AG04450 (cell line): ENCODE results near the gene MED25. TPM values are rescaled to one million over a fixed set of nuclear protein-coding genes. Genes with fewer than 3 reads are reported as not detected.

Experiments used
- CTCF ChIA-PET: fragments of 300-600, 350-600 bp; formaldehyde crosslinking; extraction: SDS; loops from one replicate; lab custom pipeline; 2022; ENCODE audit warnings: antibody characterized with exemption, inconsistent platforms; lab: Charles Lee
- POLR2A ChIA-PET: fragments of 350-600 bp; formaldehyde crosslinking; extraction: SDS; loops from one replicate; lab custom pipeline; 2021; ENCODE audit warnings: antibody characterized with exemption, inconsistent platforms; lab: Yijun Ruan, JAX
- DNase-seq: peaks from one replicate; pipeline ENCODE4 v3.0.0-alpha.2; 2011; ENCODE audit warnings: low read depth, low spot score
- H3K27ac ChIP-seq: one replicate; pipeline ENCODE4 v1.5.1; 2012; ENCODE audit warnings: low read depth, low read length, control low read depth
- H3K27me3 ChIP-seq: one replicate; pipeline ENCODE4 v1.6.0; 2012; ENCODE audit warnings: low read length; ENCODE audit not compliant: control insufficient read depth, insufficient read depth
- H3K4me3 ChIP-seq: 2 replicates; pipeline ENCODE4 v1.5.1; 2011; ENCODE audit warnings: mild to moderate bottlenecking, low read depth, low read length, control low read depth
- H3K9me3 ChIP-seq: 2 replicates; pipeline ENCODE4 v1.5.1; 2012; ENCODE audit warnings: low read length; ENCODE audit not compliant: control insufficient read depth, insufficient read depth
- polyA plus RNA-seq: library from polyadenylated mRNA; depleted of rRNA; stranded (reverse); fragments of >200 nt; gene quantifications from 2 replicates; pipeline ENCODE4 v1.2.3, GENCODE V29; 2011
- TF ChIP-seq, protein P1 (sequence below): IDR thresholded peaks from 2 replicates; pipeline ENCODE4 v1.5.1; 2011; ENCODE audit warnings: low read depth, low read length, control low read depth, inconsistent platforms

MED25 gene
- polyA plus RNA-seq, 1 experiment: 12.6 TPM

DNA sequence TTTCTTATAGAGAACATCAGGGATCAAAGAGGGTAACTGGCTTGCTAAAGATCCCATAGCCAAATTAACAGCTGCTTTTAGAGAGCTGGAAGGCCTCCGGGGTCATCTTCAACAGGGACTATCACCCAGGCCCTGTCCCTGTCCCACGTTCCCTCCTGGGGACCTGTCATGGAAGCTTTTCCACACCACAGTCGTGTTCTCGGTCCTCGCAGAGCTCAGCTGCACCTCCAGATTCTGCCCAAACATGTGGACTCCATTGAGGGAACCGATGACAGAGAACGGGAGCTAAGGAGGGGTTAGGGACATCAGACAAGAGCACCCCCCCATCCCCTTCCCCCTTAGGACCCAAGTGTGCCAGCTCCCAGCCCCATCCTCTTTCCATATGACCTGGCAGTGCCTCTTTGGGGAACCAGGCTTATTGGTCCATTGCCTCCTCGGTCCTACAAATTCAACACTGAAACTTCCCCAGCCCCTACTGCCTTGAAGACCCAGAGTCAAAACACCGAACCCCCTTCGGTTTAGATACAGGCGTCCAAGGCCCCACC is 5.6 kb upstream of the MED25 start:
- TF ChIP-seq, protein P1, sequence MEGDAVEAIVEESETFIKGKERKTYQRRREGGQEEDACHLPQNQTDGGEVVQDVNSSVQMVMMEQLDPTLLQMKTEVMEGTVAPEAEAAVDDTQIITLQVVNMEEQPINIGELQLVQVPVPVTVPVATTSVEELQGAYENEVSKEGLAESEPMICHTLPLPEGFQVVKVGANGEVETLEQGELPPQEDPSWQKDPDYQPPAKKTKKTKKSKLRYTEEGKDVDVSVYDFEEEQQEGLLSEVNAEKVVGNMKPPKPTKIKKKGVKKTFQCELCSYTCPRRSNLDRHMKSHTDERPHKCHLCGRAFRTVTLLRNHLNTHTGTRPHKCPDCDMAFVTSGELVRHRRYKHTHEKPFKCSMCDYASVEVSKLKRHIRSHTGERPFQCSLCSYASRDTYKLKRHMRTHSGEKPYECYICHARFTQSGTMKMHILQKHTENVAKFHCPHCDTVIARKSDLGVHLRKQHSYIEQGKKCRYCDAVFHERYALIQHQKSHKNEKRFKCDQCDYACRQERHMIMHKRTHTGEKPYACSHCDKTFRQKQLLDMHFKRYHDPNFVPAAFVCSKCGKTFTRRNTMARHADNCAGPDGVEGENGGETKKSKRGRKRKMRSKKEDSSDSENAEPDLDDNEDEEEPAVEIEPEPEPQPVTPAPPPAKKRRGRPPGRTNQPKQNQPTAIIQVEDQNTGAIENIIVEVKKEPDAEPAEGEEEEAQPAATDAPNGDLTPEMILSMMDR: no peak
- CTCF ChIA-PET: interaction anchor here (1.1 to 1.4 kb wide), 3 partner anchors 8 to 131 kb away, joined by 3 to 4 read pairs (median 3); partner anchors contain the start of gene PTOV1
- H3K9me3 ChIP-seq: no peaks in the 10 kb centered on the region; the same call in 1 of the 2 replicates
- H3K27ac ChIP-seq: peak overlapping the region; percentile 95
- no peak for DNase-seq
- H3K27me3 ChIP-seq: no peaks in the 10 kb centered on the region
- POLR2A ChIA-PET: interaction anchor here (0.6 to 1.3 kb wide), 3 partner anchors 38 to 55 kb away, joined by 3 to 5 read pairs (median 3); partner anchors contain the start of gene PTOV1
- H3K4me3 ChIP-seq: peak overlapping the region; percentile 90

DNA sequence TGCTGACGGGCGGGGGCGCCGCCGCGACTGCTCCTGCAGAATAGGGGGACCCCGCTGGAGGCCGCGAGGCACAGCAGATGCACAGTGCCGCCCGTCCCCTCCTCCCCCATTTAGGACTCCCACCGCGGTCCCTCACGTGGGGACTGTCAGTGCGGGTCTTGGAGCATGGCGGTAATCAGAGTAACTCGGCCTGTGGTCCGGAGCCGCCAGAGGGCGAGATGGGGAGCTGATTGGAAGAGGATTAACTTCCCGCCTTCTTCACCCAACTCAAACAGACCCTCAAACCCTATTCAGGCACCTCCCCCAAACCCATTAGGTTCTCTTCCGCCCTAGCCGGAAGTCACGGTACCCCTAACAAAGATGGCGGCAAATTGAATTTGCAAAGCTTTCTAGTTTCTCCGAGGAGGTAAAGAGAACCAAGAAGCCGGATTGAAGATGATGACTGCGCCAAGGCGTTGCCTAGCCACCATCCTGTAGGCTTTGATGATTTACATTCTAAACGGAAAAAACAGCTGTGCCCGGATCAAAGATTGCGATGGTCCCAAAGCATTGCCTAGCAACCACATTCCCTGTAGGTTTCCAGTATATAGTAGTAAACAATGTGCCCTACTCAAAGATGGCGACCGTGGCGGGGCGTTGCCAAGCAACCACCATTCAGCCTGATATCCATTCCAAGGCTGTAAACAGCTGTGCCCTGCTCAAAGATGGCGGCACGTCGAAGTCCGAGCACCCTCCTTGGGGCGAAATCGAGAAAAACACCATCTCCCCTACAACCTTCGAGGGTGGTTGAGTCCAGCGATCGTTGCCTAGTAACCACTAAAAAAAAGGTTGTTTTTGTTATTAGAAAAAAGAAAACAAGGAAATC is 4.9 kb upstream of the MED25 start, which contains the start of gene FUZ:
FUZ (minus strand) TSS at position 296 of the 865 bp plus-strand sequence; CDS start at position 110, 186 bp downstream.
- TF ChIP-seq, protein P1: peak; percentile 45
- H3K9me3 ChIP-seq: no peaks in the 10 kb centered on the region; the same call in 1 of the 2 replicates
- peak within 1 kb of the TSS; percentile 95 for H3K27ac ChIP-seq
- no peaks in the 10 kb centered on the region for H3K27me3 ChIP-seq
- CTCF ChIA-PET: interaction anchor here (0.6 to 1.4 kb wide), 5 partner anchors 9 to 132 kb away, joined by 3 to 4 read pairs (median 3); partner anchors contain the start of gene PTOV1
- DNase-seq: peak; percentile 97
- H3K4me3 ChIP-seq: peak within 1 kb of the TSS; percentile 90
- POLR2A ChIA-PET: interaction anchor here (0.6 to 1.3 kb wide), 5 partner anchors 37 to 56 kb away, joined by 3 to 7 read pairs (median 3); partner anchors contain the start of gene PTOV1

DNA sequence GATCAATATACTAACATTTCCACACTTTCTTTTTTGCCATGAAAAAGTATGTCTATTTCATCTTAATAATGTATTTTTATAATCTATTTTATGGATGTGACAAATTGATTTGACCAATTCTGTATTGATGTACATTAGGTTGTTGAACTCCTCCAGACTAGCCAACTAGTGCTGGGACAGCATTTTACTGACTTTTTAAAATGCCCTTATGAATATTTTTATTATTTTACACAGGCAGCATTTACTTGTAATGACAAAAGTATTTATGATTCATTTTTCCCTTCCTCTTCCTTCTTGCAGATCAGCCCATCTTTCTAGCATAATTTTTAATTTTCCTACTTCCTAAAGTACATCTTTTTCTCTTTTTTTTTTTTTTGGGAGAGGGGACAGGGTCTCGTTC is 4.1 kb upstream of the MED25 start:
- ChIA-PET CTCF (no interaction called here), POLR2A (interaction anchor here (1.0 to 1.2 kb wide), 3 partner anchors 40 to 55 kb away, joined by 3 to 7 read pairs (median 3); no protein-coding TSS in a partner anchor)
- no peaks in the 10 kb centered on the region for H3K27me3 ChIP-seq
- peak overlapping the region; percentile 90; the same call in 1 of the 2 replicates for H3K4me3 ChIP-seq
- H3K9me3 ChIP-seq: no peaks in the 10 kb centered on the region; the same call in 1 of the 2 replicates
- no peak overlapping the region for H3K27ac ChIP-seq
- TF ChIP-seq, protein P1: no peak
- DNase-seq: no peak

DNA sequence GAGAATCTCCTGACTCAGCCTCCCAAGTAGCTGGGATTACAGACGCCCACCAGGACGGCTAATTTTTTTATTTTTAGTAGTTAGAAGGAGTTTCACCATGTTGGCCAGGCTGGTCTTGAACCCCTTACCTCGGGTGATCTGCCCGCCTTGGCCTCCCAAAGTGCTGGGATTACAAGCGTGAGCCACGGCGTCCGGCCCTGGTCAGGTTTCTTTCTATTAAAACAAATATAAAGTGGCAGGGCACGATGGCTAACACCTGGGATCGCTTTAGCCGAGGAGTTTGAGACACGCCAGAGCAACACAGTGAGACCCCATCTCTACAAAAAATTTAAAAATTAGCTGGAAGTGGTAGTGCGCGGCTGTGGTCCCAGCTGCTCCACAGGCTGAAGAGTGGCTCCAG is 1.5 kb upstream of the MED25 start:
- H3K9me3 ChIP-seq: no peaks in the 10 kb centered on the region; the same call in 1 of the 2 replicates
- H3K27me3 ChIP-seq: no peaks in the 10 kb centered on the region
- H3K27ac ChIP-seq: peak overlapping the region; percentile 32
- ChIA-PET CTCF (no interaction called here), POLR2A (no interaction called here)
- DNase-seq: no peak
- TF ChIP-seq, protein P1: no peak
- H3K4me3 ChIP-seq: no peak overlapping the region; the same call in 1 of the 2 replicates
